ENCODE measurements around the gene FSIP2.
"Not testable (repeated sequence)": the region's sequence is repeated elsewhere in the genome, so short reads cannot be mapped to it uniquely, and the experiment has no call there.

The FSIP2 gene

DNA sequence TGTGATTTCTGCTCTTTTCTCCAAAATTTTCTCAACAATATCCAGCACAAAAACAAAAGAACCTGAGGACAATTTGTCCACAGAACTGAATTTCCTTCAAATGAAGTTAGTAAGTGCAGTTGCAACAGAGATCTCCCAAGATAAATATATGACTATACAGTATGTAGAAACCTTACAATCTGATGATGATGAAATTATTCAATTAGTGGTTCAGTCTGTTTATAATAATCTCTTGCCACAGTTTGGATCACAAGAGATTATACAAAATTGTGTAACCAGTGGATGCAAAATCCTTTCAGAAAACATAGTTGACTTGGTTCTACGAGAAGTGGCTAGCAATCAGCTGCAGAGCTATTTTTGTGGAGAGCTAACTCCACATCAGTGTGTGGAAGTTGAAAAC is 68.7 kb downstream of the FSIP2 start:
- no peak for DNase-seq (ENCODE audit: low read depth in 3 of 3, low spot score in 1 of 3)

GRCh38 chr2:185811580-185811979 is 73.0 kb downstream of the FSIP2 start:
- DNase-seq (ENCODE audit: low read depth in 3 of 3, low spot score in 1 of 3): no peak

GRCh38 chr2:185813707-185814106 is 75.1 kb downstream of the FSIP2 start:
- DNase-seq (ENCODE audit: low read depth in 3 of 3, low spot score in 1 of 3): no peak

GRCh38 chr2:185817991-185818390 is 79.4 kb downstream of the FSIP2 start:
- DNase-seq (ENCODE audit: low read depth in 3 of 3, low spot score in 1 of 3): no peak

DNA sequence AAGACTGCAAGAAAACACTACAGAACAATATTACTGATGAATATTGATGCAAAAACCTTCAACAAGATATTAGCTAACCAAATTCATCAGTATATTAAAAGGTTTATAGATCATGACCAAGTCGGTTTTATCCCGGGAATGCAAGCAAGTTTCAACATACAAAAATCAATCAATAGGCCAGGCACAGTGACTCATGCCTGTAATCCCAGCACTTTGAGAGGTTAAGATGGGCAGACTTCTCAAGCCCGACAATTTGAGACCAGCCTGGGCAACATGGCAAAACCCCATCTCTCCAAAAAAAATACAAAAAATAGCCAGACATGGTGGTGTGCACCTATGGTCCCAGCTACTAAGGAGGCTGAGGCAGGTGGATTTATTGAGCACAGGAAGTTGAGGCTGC is 82.9 kb downstream of the FSIP2 start:
- no peak for DNase-seq (ENCODE audit: low read depth in 3 of 3, low spot score in 1 of 3)

GRCh38 chr2:185823773-185824172 is 85.2 kb downstream of the FSIP2 start:
- no peak for DNase-seq (ENCODE audit: low read depth in 3 of 3, low spot score in 1 of 3)

DNA sequence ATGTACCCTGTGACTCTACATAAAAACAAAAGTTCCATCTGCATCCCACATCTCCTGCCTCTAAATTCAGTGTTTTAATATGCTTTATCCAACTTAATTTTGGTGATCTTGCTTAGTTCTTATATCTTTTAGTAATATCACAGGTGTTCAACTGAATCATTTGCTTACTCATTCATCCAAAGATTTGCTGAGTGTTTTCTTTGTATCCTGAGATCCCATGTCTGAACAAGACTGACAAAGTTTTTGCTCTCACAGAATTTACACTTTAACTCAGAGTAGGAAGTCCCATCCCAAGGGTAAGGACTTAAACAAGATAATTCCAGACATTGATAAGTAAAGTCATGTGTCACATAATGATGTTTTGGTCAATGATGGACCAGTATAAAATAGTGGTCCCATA is 87.0 kb downstream of the FSIP2 start:
- no peak for DNase-seq (ENCODE audit: low read depth in 3 of 3, low spot score in 1 of 3)

- no peak for DNase-seq (ENCODE audit: low read depth in 3 of 3, low spot score in 1 of 3)
Measured at GRCh38 chr2:185828326-185828725, 89.7 kb downstream of the FSIP2 start.

DNA sequence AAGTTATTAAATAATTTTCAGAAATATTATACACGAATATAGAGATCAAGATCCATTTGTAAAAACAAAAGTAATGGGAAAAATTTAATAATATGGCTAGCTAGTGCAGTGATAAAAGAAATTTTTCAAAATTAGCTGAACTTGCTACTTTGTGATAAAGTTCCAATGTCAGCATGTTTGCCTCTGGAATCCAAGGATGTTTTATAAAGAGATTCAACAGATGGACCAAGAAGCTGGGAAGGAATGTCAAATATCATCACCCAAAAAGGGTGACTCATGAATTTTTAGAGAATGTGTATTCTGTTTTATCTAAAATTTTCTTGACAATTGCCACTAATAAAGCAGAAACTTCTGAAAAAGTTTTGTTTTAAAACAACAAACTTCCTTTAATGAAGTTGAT is 95.3 kb downstream of the FSIP2 start:
- no peak for DNase-seq (ENCODE audit: low read depth in 3 of 3, low spot score in 1 of 3)

DNA sequence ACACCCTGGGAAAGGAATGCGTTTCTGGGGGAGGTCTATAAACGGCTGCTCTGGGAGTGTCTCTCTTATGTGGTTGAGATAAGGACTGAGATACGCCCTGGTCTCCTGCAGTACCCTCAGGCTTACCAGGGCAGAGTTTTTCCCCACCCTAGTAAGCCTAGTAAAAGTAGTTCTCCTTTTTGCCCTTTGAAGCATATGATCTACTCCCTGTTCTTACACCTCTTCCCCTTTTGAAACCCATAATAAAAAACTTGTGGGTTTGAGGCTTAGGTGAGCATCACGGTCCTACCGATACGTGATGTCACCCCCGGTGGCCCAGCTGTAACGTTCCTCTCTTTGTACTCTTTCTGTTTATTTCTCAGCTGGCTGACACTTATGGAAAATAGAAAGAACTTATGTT is 97.4 kb downstream of the FSIP2 start:
- DNase-seq (ENCODE audit: low read depth in 3 of 3, low spot score in 1 of 3): no peak

GRCh38 chr2:185854885-185855284 is 116.3 kb downstream of the FSIP2 start:
- DNase-seq (ENCODE audit: low read depth in 3 of 3, low spot score in 1 of 3): no peak

DNA sequence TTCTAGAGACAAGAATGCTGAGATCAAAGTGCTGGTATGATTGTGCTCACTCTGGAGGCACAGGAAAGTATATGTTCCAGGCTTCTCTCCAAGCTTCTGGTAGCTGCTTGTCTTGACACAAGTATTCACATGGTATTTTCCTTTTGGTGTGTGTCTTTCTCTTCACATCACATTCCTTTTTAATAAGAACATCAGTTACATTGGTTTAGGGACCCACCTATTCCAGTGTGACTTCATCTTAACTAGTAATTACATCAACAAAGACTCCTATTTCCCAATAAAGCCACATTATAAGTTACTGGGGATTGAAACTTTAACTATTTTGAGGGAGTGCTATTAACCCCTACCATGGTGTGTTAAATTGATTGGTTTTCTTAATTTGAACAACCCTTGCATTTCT is 119.1 kb downstream of the FSIP2 start:
- DNase-seq (ENCODE audit: low read depth in 3 of 3, low spot score in 1 of 3): no peak

- DNase-seq (ENCODE audit: low read depth in 3 of 3, low spot score in 1 of 3): no peak
Measured at GRCh38 chr2:185859506-185859905, 120.9 kb downstream of the FSIP2 start.

DNA sequence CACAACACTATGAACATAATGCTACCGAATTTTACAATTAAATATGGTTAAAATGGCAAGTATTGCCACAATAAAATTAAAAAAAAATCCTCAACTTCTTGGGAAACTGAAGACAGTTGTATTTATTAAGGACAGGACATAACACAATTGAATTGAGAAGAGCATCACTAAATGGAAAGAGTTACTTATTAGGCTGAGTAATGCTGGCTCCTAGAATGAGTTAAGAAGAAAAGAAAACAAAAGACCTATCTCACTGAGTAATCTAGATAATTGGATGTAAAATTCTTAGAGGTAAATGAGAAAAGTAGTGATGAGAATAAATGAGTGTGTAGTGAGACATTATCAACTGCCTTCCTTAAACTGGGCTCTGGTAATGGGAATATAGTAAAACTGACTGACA is 121.7 kb downstream of the FSIP2 start:
- no peak for DNase-seq (ENCODE audit: low read depth in 3 of 3, low spot score in 1 of 3)

GRCh38 chr2:185862657-185863398 is 124.2 kb downstream of the FSIP2 start:
- no peak for DNase-seq (ENCODE audit: low read depth in 3 of 3, low spot score in 1 of 3)

DNA sequence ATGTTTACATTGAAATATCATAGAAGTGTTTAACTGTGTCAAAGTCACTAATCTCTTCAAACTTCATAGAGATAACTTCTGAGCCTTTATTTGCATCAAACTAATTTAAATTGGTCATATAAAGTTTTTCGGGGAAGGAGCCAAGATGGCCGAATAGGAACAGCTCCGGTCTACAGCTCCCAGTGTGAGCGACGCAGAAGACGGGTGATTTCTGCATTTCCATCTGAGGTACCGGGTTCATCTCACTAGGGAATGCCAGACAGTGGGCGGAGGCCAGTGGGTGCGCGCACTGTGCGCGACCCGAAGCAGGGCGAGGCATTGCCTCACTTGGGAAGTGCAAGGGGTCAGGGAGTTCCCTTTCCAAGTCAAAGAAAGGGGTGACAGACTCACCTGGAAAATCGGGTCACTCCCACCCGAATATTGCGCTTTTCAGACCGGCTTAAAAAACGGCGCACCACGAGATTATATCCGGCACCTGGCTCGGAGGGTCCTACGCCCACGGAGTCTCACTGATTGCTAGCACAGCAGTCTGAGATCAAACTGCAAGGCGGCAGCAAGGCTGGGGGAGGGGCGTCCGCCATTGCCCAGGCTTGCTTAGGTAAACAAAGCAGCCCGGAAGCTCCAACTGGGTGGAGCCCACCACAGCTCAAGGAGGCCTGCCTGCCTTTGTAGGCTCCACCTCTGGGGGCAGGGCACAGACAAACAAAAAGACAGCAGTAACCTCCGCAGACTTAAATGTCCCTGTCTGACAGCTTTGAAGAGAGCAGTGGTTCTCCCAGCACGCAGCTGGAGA is 126.1 kb downstream of the FSIP2 start:
- not testable (repeated sequence) for DNase-seq (ENCODE audit: low read depth in 3 of 3, low spot score in 1 of 3)

DNA sequence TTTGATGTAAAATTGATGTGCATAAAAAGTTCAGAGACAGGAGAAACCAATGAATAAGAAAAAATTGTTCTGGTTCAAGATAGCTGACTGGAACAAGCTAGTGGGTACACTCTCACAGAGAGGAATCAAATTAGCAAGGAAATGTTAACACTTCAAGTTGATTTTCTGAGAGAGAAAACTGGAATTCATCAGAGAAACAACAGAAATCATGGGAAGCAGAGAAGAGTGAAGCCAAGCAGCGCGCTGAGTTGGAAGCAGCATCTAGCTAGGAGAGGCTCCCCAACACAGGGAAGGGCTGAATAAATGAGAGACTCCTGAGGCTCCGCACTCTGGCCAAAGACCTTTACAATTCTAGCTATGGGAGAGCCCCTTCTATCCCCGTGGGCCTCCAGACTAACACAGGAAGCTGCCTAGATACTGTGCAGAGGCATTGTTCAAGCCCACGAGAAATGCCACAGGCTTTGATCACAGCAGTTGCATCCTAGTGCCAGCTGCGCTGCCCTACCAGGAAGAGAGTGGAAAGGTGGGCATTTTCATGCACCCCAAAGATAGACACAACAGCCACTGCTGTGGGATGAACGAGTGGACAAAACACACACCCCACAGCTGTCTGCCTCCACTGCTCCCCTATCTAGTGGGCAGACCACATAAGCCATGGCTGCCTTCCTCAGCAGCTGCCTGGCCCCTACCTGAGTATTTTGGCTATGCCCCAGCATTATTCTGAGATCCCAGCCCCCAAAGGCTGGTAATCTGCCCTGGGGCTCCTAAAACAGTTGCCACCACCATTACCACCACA is 136.7 kb downstream of the FSIP2 start:
- no peak for DNase-seq (ENCODE audit: low read depth in 3 of 3, low spot score in 1 of 3)

DNA sequence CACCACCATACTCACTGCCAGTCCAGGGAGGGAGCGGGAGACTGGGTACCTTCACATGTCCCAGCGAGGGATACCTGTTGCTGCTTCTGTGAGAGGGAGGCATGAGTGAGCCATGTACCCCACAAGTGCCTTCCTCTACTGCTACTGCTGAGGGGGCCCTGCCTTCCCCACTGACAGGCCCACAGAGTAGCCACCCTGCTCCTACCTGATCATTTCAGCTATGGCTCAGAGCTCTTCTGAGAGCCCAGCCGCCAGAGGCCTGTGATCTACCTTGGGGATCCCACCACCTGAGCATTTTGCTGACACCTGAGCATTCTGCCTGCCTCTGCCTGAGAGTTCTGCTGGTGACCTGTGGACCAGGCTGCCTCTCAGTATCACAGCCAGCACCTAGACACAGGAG is 137.6 kb downstream of the FSIP2 start:
- DNase-seq (ENCODE audit: low read depth in 3 of 3, low spot score in 1 of 3): no peak

- DNase-seq (ENCODE audit: low read depth in 3 of 3, low spot score in 1 of 3): no peak
Measured at GRCh38 chr2:185880396-185880795, 141.8 kb downstream of the FSIP2 start.

Data from stimulated activated CD4-positive, alpha-beta T cell treated with anti-CD3 and anti-CD28 coated beads, TNF-alpha, amount 100 ng/mL, for 1 hour (primary cell).